DOHH2 (cell line): ENCODE measurements around the gene CDK5R1.

ENCODE experiments used
- CTCF ChIP-seq: fragments of 200-600 bp; sonication (generic); IDR thresholded peaks from one replicate; pipeline ENCODE4 v1.5.1; 2014; ENCODE audit warnings: antibody characterized with exemption, mild to moderate bottlenecking, low read depth, low read length; ENCODE audit not compliant: poor library complexity, severe bottlenecking
- EZH2phosphoT487 ChIP-seq: fragments of 200-600 bp; sonication (generic); IDR thresholded peaks from 2 replicates; pipeline ENCODE4 v1.6.1; 2017; ENCODE audit warnings: borderline replicate concordance, mild to moderate bottlenecking, antibody characterized with exemption, low read length, moderate library complexity, mixed read lengths

- TF ChIP-seq CTCF: no peak
- no peak for TF ChIP-seq EZH2phosphoT487
Measured at GRCh38 chr17:32516450-32516849, 29.7 kb downstream of the CDK5R1 start.
